DOHH2 (cell line): ENCODE results near the gene DLGAP1.

ENCODE experiments used
- H3F3A ChIP-seq: fragments of 200-600 bp; sonication (generic), shearing (Covaris generic); 2 replicates; pipeline ENCODE4 v1.6.0; 2016; ENCODE audit warnings: antibody characterized with exemption, mild to moderate bottlenecking; ENCODE audit not compliant: control insufficient read depth, insufficient read depth
- H3K27ac ChIP-seq: fragments of 200-600 bp; sonication (generic); 2 replicates; pipeline ENCODE4 v1.5.1; 2014; ENCODE audit warnings: low read depth, mild to moderate bottlenecking, low read length, moderate library complexity
- H3K27me3 ChIP-seq: fragments of 200-600 bp; sonication (generic); 2 replicates; pipeline ENCODE4 v1.6.1; 2014; ENCODE audit warnings: mild to moderate bottlenecking, low read length, mixed read lengths; ENCODE audit not compliant: control insufficient read depth
- H3K36me3 ChIP-seq: fragments of 200-600 bp; sonication (generic); 2 replicates; pipeline ENCODE4 v1.6.1; 2014; ENCODE audit warnings: mild to moderate bottlenecking, low read length, moderate library complexity, mixed read lengths; ENCODE audit not compliant: control insufficient read depth
- H3K4me1 ChIP-seq: fragments of 200-600 bp; sonication (generic); 2 replicates; pipeline ENCODE4 v1.6.1; 2014; ENCODE audit warnings: mild to moderate bottlenecking, low read length, mixed read lengths; ENCODE audit not compliant: control insufficient read depth
- H3K4me2 ChIP-seq: fragments of 200-600 bp; sonication (generic); 2 replicates; pipeline ENCODE4 v1.6.0; 2014; ENCODE audit warnings: mild to moderate bottlenecking, low read length, moderate library complexity
- H3K4me3 ChIP-seq: fragments of 200-600 bp; sonication (generic); 2 replicates; pipeline ENCODE4 v1.5.1; 2014; ENCODE audit warnings: mild to moderate bottlenecking, low read length, mixed read lengths
- H3K79me2 ChIP-seq: fragments of 200-600 bp; sonication (generic); 2 replicates; pipeline ENCODE4 v1.6.1; 2014; ENCODE audit warnings: mild to moderate bottlenecking, low read length, mixed read lengths; ENCODE audit not compliant: control insufficient read depth
- H3K9me2 ChIP-seq: fragments of 200-600 bp; sonication (generic); replicated peaks from 2 replicates; pipeline ENCODE4 v1.6.1; 2014; ENCODE audit warnings: mild to moderate bottlenecking, low read length, mixed read lengths; ENCODE audit not compliant: control insufficient read depth
- H3K9me3 ChIP-seq: fragments of 200-600 bp; sonication (generic); 2 replicates; pipeline ENCODE4 v1.6.1; 2014; ENCODE audit warnings: antibody characterized with exemption, low read length, mixed read lengths; ENCODE audit not compliant: control insufficient read depth, insufficient read depth
- H4K20me1 ChIP-seq: fragments of 200-600 bp; sonication (generic); 2 replicates; pipeline ENCODE4 v1.6.0; 2014; ENCODE audit warnings: low read depth, mild to moderate bottlenecking, antibody characterized with exemption, low read length, moderate library complexity; ENCODE audit not compliant: control insufficient read depth, insufficient read depth
- CTCF ChIP-seq: fragments of 200-600 bp; sonication (generic); IDR thresholded peaks from one replicate; pipeline ENCODE4 v1.5.1; 2014; ENCODE audit warnings: antibody characterized with exemption, mild to moderate bottlenecking, low read depth, low read length; ENCODE audit not compliant: poor library complexity, severe bottlenecking
- EZH2phosphoT487 ChIP-seq: fragments of 200-600 bp; sonication (generic); IDR thresholded peaks from 2 replicates; pipeline ENCODE4 v1.6.1; 2017; ENCODE audit warnings: borderline replicate concordance, mild to moderate bottlenecking, antibody characterized with exemption, low read length, moderate library complexity, mixed read lengths

The DLGAP1 gene

DNA sequence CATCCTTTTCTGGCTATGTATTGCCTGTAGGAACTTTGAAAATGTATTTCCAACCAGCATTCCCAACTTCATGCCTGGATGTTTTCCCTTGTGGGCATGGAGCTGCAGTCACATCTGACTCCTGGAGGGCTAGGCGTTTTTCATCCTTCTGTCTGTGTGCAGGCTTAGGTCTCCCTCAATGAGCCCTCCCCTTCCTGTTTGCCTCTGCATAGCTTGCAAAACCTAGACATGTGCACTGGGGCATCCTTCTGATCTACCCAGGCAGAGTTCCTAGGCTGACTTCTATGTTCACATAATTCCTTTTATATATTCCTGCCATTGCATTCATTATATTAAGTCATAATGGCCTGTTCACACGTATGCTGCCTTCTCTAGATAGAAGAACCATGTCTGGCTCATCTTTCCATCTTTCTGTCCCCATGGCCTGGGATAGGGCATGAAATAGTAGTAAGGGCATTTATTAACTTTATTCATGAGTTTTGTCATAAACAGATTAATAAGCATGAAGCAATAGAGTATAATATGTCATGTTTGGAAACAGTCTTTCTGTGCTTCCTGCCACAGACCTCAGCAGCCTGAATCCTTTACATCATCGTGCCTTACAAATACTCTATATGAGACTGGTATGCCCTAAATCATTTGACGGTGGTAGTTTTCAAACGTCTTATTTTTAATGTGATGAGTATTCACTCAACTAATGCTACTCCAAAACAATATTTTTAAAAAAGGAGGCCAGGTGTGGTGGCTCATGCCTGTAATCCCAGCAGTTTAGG lies 809.5 kb downstream of the DLGAP1 start:
- Histone ChIP-seq H3K4me2 (no peak overlapping the region), H3K4me1 (peaks cover 9% of the 10 kb centered on the region), H3K4me3 (no peak overlapping the region), H3K27me3 (no peaks in the 10 kb centered on the region), H3F3A (no peaks in the 10 kb centered on the region), H3K9me3 (no peaks in the 10 kb centered on the region), H4K20me1 (no peaks in the 10 kb centered on the region), H3K27ac (no peak overlapping the region), H3K36me3 (no peaks in the 10 kb centered on the region), H3K9me2 (no peaks in the 10 kb centered on the region), H3K79me2 (no peaks in the 10 kb centered on the region)
- no peak for TF ChIP-seq CTCF
- TF ChIP-seq EZH2phosphoT487 = no peak

GRCh38 chr18:3634250-3634939 lies 820.7 kb downstream of the DLGAP1 start:
- no peaks in the 10 kb centered on the region for H4K20me1 ChIP-seq
- no peaks in the 10 kb centered on the region for H3K36me3 ChIP-seq
- no peak overlapping the region for H3K4me3 ChIP-seq
- H3K27ac ChIP-seq = no peak overlapping the region
- H3K27me3 ChIP-seq = no peaks in the 10 kb centered on the region
- H3K4me1 ChIP-seq = no peaks in the 10 kb centered on the region
- no peaks in the 10 kb centered on the region for H3K9me3 ChIP-seq
- H3K79me2 ChIP-seq = no peaks in the 10 kb centered on the region
- no peaks in the 10 kb centered on the region for H3F3A ChIP-seq
- no peaks in the 10 kb centered on the region for H3K9me2 ChIP-seq
- H3K4me2 ChIP-seq = no peak overlapping the region
- TF ChIP-seq CTCF = no peak
- TF ChIP-seq EZH2phosphoT487 = no peak

- H3K4me2 ChIP-seq = no peak overlapping the region
- no peaks in the 10 kb centered on the region for H3K9me2 ChIP-seq
- H3K4me3 ChIP-seq = no peak overlapping the region
- no peaks in the 10 kb centered on the region for H3K9me3 ChIP-seq
- no peaks in the 10 kb centered on the region for H3F3A ChIP-seq
- no peaks in the 10 kb centered on the region for H3K36me3 ChIP-seq
- no peaks in the 10 kb centered on the region for H3K4me1 ChIP-seq
- TF ChIP-seq CTCF (no peak), EZH2phosphoT487 (no peak)
- H4K20me1 ChIP-seq = no peaks in the 10 kb centered on the region
- no peak overlapping the region for H3K27ac ChIP-seq
- no peaks in the 10 kb centered on the region for H3K79me2 ChIP-seq
- H3K27me3 ChIP-seq = no peaks in the 10 kb centered on the region
Observed at GRCh38 chr18:3631887-3632286, 823.2 kb downstream of the DLGAP1 start.
